ENCODE results near the gene SLC16A12. TPM values are rescaled to one million over a fixed set of nuclear protein-coding genes. Genes with fewer than 3 reads are reported as not detected.

Gene SLC16A12
- total and polyA plus RNA-seq, 4 experiments from 2014 or later: not detected

- POLR2A ChIA-PET (ENCODE audit: partially characterized antibody): no interaction called here
These were observed 12.9 kb downstream of the SLC16A12 start for GRCh38 chr10:89522463-89522862.

DNA sequence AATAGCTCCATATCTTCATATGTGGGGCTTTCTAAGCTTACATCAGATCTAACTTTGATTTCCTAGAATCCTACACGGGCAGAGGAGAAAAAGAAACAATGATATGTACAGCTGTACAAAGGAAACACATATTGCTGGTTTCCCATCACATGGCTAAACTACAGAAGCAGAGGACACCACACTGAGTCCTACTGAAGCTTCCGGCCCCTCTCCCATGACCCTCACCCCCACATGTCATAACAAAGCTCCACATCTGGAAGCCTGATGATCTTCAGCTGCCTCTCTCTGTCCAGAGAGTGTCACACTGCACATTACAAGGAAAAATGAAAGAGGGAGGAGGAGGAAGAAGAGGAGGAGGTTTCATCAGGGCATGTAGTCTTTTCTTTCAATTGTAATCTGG is 14.0 kb downstream of the SLC16A12 start:
- no peak overlapping the region for H3K27ac Mint-ChIP-seq
- no peak overlapping the region for H3K27ac ChIP-seq (ENCODE audit: low read depth, low read length)
- no peak overlapping the region for H3K4me3 ChIP-seq (ENCODE audit: low read length in 2 of 2)
- POLR2A ChIA-PET (ENCODE audit: partially characterized antibody): no interaction called here
- no peak overlapping the region for H3K4me3 Mint-ChIP-seq
- intact Hi-C loops (cut with micrococcal nuclease): no loop called here
- H3K36me3 ChIP-seq (ENCODE audit: insufficient read depth, low read length): no peaks in the 10 kb centered on the region
- no peaks in the 10 kb centered on the region for H3K36me3 Mint-ChIP-seq
- no peaks in the 10 kb centered on the region for H3K9me3 ChIP-seq (ENCODE audit: control insufficient read depth in 1 of 2, low read length in 2 of 2)
- CTCF ChIA-PET (ENCODE audit: partially characterized antibody): no interaction called here
- no peaks in the 10 kb centered on the region for H3K27me3 ChIP-seq (ENCODE audit: insufficient read depth, low read length)
- peaks cover 0 to 3% of the 10 kb centered on the region in 2 donors for H3K27me3 Mint-ChIP-seq
- no peaks in the 10 kb centered on the region for H3K4me1 Mint-ChIP-seq
- no peaks in the 10 kb centered on the region for H3K4me1 ChIP-seq (ENCODE audit: insufficient read depth, low read length)
- no peak for DNase-seq
- no peaks in the 10 kb centered on the region for H3K9me3 Mint-ChIP-seq

More at GRCh38 chr10:89522463-89522862, 12.9 kb downstream of the SLC16A12 start:
- Mint-ChIP-seq H3K4me3 (no peak overlapping the region), H3K4me1 (no peaks in the 10 kb centered on the region), H3K27me3 (peaks cover 0 to 3% of the 10 kb centered on the region in 2 donors), H3K36me3 (no peaks in the 10 kb centered on the region), H3K9me3 (no peaks in the 10 kb centered on the region), H3K27ac (no peak overlapping the region)
- Histone ChIP-seq H3K4me1 (ENCODE audit: insufficient read depth, low read length) (no peaks in the 10 kb centered on the region), H3K27me3 (ENCODE audit: insufficient read depth, low read length) (no peaks in the 10 kb centered on the region), H3K9me3 (ENCODE audit: control insufficient read depth in 1 of 2, low read length in 2 of 2) (no peaks in the 10 kb centered on the region), H3K27ac (ENCODE audit: low read depth, low read length) (no peak overlapping the region), H3K36me3 (ENCODE audit: insufficient read depth, low read length) (no peaks in the 10 kb centered on the region), H3K4me3 (ENCODE audit: low read length in 2 of 2) (no peak overlapping the region)
- intact Hi-C loops (cut with micrococcal nuclease): no loop called here
- CTCF ChIA-PET (ENCODE audit: partially characterized antibody): no interaction called here
- no peak for DNase-seq

DNA sequence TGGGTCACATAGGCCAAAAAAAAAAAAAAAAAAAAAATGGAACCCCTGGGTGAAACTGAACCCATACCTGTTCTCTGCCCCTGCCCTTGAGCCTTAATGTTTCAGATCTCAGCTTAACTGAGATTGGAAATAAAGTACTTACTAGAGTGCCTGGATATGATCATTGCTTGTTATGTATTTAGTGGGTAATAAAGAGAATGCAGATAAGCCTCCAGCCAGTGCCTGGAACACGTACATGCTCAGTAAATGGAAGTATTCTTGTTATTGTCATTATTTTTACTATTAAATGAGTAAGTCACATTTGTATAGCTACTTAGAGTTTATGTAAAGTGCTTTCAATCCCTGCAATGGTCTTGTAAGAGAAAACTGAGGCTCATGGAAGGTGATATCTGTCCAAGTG is 14.7 kb downstream of the SLC16A12 start:
- H3K36me3 ChIP-seq (ENCODE audit: insufficient read depth, low read length): no peaks in the 10 kb centered on the region
- no peaks in the 10 kb centered on the region for H3K9me3 Mint-ChIP-seq
- POLR2A ChIA-PET (ENCODE audit: partially characterized antibody): no interaction called here
- no peaks in the 10 kb centered on the region for H3K9me3 ChIP-seq (ENCODE audit: control insufficient read depth in 1 of 2, low read length in 2 of 2)
- H3K36me3 Mint-ChIP-seq: no peaks in the 10 kb centered on the region
- no peak for DNase-seq
- H3K4me1 Mint-ChIP-seq: peaks cover 0 to under 1% (median 0%) of the 10 kb centered on the region in 4 donors
- H3K4me3 Mint-ChIP-seq: no peak overlapping the region
- H3K4me1 ChIP-seq (ENCODE audit: insufficient read depth, low read length): no peaks in the 10 kb centered on the region
- H3K27ac ChIP-seq (ENCODE audit: low read depth, low read length): no peak overlapping the region
- peaks cover 0 to 3% of the 10 kb centered on the region in 2 donors for H3K27me3 Mint-ChIP-seq
- intact Hi-C loops (cut with micrococcal nuclease): no loop called here
- H3K4me3 ChIP-seq (ENCODE audit: low read length in 2 of 2): no peak overlapping the region
- no peaks in the 10 kb centered on the region for H3K27me3 ChIP-seq (ENCODE audit: insufficient read depth, low read length)
- CTCF ChIA-PET (ENCODE audit: partially characterized antibody): no interaction called here
- H3K27ac Mint-ChIP-seq: no peak overlapping the region

DNA sequence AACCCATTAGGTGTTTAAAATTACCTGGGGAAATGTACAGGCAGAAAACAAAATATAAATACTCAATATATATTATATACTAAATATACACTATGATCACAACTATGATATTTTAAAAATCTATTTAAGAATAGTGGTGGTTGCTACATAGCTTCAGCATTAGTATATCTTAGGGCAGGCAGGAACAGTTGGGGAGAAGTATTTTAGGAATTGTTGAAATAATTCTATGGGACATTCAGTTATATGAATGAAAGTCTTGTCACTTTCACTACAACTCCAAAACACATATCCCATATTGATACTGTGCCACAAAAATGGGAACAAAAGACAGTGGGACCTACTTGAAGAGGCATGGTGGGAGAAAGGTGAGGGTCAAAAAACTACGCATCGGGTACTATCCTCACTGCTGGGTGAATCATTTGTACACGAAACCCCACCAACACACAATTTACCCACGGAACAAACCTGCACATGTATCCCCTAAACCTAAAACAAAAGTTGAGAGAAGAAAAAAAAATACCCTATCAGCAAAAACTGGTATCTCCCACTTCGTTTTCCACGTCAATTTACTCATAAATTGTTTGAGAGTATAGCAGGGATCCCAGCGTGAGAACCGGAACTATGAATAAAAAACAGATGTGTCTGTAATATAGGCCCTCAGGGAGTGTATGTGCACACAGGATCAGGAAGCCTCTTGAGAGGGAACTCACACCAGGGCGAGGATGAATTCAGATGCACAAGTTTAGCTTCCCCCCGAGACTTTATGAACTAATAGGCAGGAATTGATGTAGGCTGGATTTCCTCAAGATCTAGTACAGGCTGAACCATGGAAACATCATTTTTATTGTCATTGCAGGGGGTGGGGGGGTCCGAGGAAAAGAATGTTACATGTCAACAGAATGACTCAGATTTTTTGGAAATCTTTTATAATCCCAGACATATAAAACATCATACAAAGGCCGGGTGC is 16.2 kb downstream of the SLC16A12 start:
- H3K36me3 Mint-ChIP-seq: no peaks in the 10 kb centered on the region
- no peak for DNase-seq
- POLR2A ChIA-PET (ENCODE audit: partially characterized antibody): no interaction called here
- no peak overlapping the region for H3K27ac Mint-ChIP-seq
- H3K27me3 Mint-ChIP-seq: peaks cover 0 to under 1% of the 10 kb centered on the region in 2 donors
- H3K9me3 Mint-ChIP-seq: no peaks in the 10 kb centered on the region
- Histone ChIP-seq H3K27ac (ENCODE audit: low read depth, low read length) (no peak overlapping the region), H3K36me3 (ENCODE audit: insufficient read depth, low read length) (no peaks in the 10 kb centered on the region), H3K4me3 (ENCODE audit: low read length in 2 of 2) (no peak overlapping the region), H3K9me3 (ENCODE audit: control insufficient read depth in 1 of 2, low read length in 2 of 2) (no peaks in the 10 kb centered on the region), H3K4me1 (ENCODE audit: insufficient read depth, low read length) (no peaks in the 10 kb centered on the region), H3K27me3 (ENCODE audit: insufficient read depth, low read length) (no peaks in the 10 kb centered on the region)
- intact Hi-C loops (cut with micrococcal nuclease): no loop called here
- no peak overlapping the region for H3K4me3 Mint-ChIP-seq
- CTCF ChIA-PET (ENCODE audit: partially characterized antibody): no interaction called here
- peaks cover 0 to 4% (median 0%) of the 10 kb centered on the region in 4 donors for H3K4me1 Mint-ChIP-seq

- no peak overlapping the region for H3K27ac Mint-ChIP-seq
- no peaks in the 10 kb centered on the region for H3K36me3 ChIP-seq (ENCODE audit: insufficient read depth, low read length)
- H3K4me3 Mint-ChIP-seq: no peak overlapping the region
- no peak for DNase-seq
- intact Hi-C loops (cut with micrococcal nuclease): no loop called here
- CTCF ChIA-PET (ENCODE audit: partially characterized antibody): no interaction called here
- no peak overlapping the region for H3K27ac ChIP-seq (ENCODE audit: low read depth, low read length)
- peaks cover 0 to 4% (median 0%) of the 10 kb centered on the region in 4 donors for H3K4me1 Mint-ChIP-seq
- no peaks in the 10 kb centered on the region for H3K4me1 ChIP-seq (ENCODE audit: insufficient read depth, low read length)
- H3K36me3 Mint-ChIP-seq: no peaks in the 10 kb centered on the region
- H3K9me3 Mint-ChIP-seq: no peaks in the 10 kb centered on the region
- H3K27me3 Mint-ChIP-seq: no peaks in the 10 kb centered on the region
- POLR2A ChIA-PET (ENCODE audit: partially characterized antibody): no interaction called here
- no peak overlapping the region for H3K4me3 ChIP-seq (ENCODE audit: low read length in 2 of 2)
- no peaks in the 10 kb centered on the region for H3K9me3 ChIP-seq (ENCODE audit: control insufficient read depth in 1 of 2, low read length in 2 of 2)
- H3K27me3 ChIP-seq (ENCODE audit: insufficient read depth, low read length): no peaks in the 10 kb centered on the region
These were observed 17.3 kb downstream of the SLC16A12 start for GRCh38 chr10:89518108-89518507.

GRCh38 chr10:89516149-89516832 is 19.1 kb downstream of the SLC16A12 start:
- H3K27me3 Mint-ChIP-seq: peaks cover 0 to 1% of the 10 kb centered on the region in 2 donors
- H3K36me3 Mint-ChIP-seq: no peaks in the 10 kb centered on the region
- H3K9me3 Mint-ChIP-seq: no peaks in the 10 kb centered on the region
- peaks cover 0 to 4% (median 0%) of the 10 kb centered on the region in 4 donors for H3K4me1 Mint-ChIP-seq
- Histone ChIP-seq H3K36me3 (ENCODE audit: insufficient read depth, low read length) (no peaks in the 10 kb centered on the region), H3K27ac (ENCODE audit: low read depth, low read length) (no peak overlapping the region), H3K27me3 (ENCODE audit: insufficient read depth, low read length) (no peaks in the 10 kb centered on the region), H3K9me3 (ENCODE audit: control insufficient read depth in 1 of 2, low read length in 2 of 2) (no peaks in the 10 kb centered on the region), H3K4me1 (ENCODE audit: insufficient read depth, low read length) (no peaks in the 10 kb centered on the region), H3K4me3 (ENCODE audit: low read length in 2 of 2) (no peak overlapping the region)
- ChIA-PET CTCF (ENCODE audit: partially characterized antibody) (no interaction called here), POLR2A (ENCODE audit: partially characterized antibody) (no interaction called here)
- H3K27ac Mint-ChIP-seq: no peak overlapping the region
- no peak overlapping the region for H3K4me3 Mint-ChIP-seq
- intact Hi-C loops (cut with micrococcal nuclease): no loop called here
- no peak for DNase-seq

GRCh38 chr10:89515031-89515841 is 20.2 kb downstream of the SLC16A12 start:
- no peak overlapping the region for H3K4me3 ChIP-seq (ENCODE audit: low read length in 2 of 2)
- no peaks in the 10 kb centered on the region for H3K9me3 ChIP-seq (ENCODE audit: control insufficient read depth in 1 of 2, low read length in 2 of 2)
- ChIA-PET CTCF (ENCODE audit: partially characterized antibody) (no interaction called here), POLR2A (ENCODE audit: partially characterized antibody) (no interaction called here)
- DNase-seq: no peak
- no peak overlapping the region for H3K27ac ChIP-seq (ENCODE audit: low read depth, low read length)
- Mint-ChIP-seq H3K27ac (no peak overlapping the region), H3K4me3 (no peak overlapping the region), H3K36me3 (no peaks in the 10 kb centered on the region), H3K4me1 (peaks cover 0 to 4% (median 0%) of the 10 kb centered on the region in 4 donors), H3K27me3 (peaks cover 0 to 1% of the 10 kb centered on the region in 2 donors), H3K9me3 (no peaks in the 10 kb centered on the region)
- no peaks in the 10 kb centered on the region for H3K27me3 ChIP-seq (ENCODE audit: insufficient read depth, low read length)
- no peaks in the 10 kb centered on the region for H3K4me1 ChIP-seq (ENCODE audit: insufficient read depth, low read length)
- intact Hi-C loops (cut with micrococcal nuclease): no loop called here
- H3K36me3 ChIP-seq (ENCODE audit: insufficient read depth, low read length): no peaks in the 10 kb centered on the region

Data from CD4-positive, alpha-beta memory T cell (primary cell).